Left cardiac atrium (tissue), 4 donors: Measurements from ENCODE around the gene C3orf20. TPM values are rescaled to one million over a fixed set of nuclear protein-coding genes. Genes with fewer than 3 reads are reported as not detected.
"Not testable (repeated sequence)": the region's sequence is repeated elsewhere in the genome, so short reads cannot be mapped to it uniquely, and the experiment has no call there.

Experiments
- ATAC-seq, 2 donors: fragments of 200-7000 bp; cut with Tn5 transposase; one replicate each; pipeline ENCODE4 v1.9.1; 2020; ENCODE audit warnings: mild to moderate bottlenecking in 2 of 2, moderate library complexity in 2 of 2
- DNase-seq: peaks from one replicate; pipeline ENCODE4 v3.0.0-alpha.2; 2020
- intact Hi-C, 2 donors: fragments of 100-400 bp; cut with DNase I; formaldehyde crosslinking; loops; one replicate each; pipeline versions ENCODE4 v1.14.1 to v1.15.1; 2022 to 2023
- total RNA-seq, 2 donors: library from RNA; stranded (reverse); fragmentation: NEBNext Ultra II Directional; extraction: Animal tissue kit (Norgen Biotek cat#: 25700); gene quantifications; one replicate each; pipeline ENCODE4 v1.2.1, GENCODE V29; 2021
- donor health status: DM: no; HTN: yes; CAD: no.
- donor health status: DM: no; HTN: yes; CAD: no; lungs with severe emphysema.
- donor health status: DM: yes; HTN: yes; CAD: no.
- donor health status: Dilated cardiomyopathy.

C3orf20 gene
- total RNA-seq, 2 donors from 2014 or later, result 0.10 TPM; not detected in 1

DNA sequence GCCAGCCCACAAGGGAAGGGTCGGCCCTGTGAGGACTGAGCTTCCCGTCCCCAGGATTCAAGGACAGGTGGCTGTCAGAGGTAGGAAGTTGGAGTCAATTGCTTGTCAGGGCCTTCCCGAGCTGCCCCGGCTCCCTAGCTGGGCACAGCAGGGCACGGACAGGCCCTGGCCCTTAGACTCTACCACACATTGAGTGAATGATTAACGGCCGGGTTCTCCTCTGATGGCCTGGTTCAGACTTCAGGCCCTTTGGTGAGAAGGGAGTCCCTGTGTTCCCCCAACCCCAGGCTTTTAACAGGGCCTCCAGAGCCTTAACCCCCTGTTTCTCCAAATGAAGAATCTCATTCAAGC lies 127.4 kb downstream of the C3orf20 start:
- intact Hi-C loops, result loop anchor here in 1 of 2 donors (5.0 kb wide), 1 partner anchor 60 kb away; no protein-coding TSS in a partner anchor
- ATAC-seq (no peak), DNase-seq (no peak)

DNA sequence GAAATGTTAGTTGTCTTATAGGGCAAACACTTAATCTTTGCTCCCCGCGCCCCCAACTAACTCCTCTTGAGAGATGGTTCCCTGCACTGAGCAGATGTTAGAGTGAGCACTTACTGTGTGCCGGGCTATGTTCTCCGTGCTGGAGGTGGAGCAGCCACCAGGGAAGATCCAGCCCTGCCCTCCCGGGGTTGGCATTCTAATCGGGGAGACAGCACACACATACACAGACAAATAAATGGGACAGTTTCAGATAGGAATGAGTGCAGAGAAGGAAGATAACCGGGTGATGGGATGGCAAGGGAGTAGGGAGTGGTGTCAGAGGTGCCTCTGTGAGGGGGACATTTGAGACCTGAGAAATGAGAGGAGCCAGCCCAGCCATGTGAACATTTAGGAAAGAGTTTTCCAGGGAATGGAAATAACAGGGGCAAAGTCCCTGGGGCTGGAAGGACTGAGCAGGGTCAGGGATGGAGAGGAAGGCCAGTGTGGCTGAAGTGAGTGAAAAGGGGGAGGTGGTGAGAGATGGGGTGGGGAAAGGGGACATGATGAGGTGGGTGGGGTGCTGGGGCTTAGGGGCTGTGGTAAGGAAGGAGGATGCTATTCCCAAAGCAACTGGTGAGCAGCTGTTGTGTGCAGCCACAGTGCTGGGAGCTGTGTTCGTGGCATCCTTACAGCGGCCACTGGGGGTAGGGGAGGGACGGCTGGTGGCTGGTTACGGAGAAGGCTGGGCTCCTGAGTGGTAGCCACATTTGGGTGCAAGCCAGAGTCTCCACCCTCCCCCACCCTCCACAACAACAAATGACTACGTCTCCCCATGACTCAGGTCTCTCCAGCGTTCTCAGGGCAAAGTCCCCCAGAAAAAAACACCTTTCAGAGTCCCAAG lies 128.4 kb downstream of the C3orf20 start:
- intact Hi-C loops, result loop anchor here in 1 of 2 donors (5.0 kb wide), 1 partner anchor 59 kb away; no protein-coding TSS in a partner anchor
- DNase-seq (peak; percentile 57), ATAC-seq (peak; percentile 48 to 66)

DNA sequence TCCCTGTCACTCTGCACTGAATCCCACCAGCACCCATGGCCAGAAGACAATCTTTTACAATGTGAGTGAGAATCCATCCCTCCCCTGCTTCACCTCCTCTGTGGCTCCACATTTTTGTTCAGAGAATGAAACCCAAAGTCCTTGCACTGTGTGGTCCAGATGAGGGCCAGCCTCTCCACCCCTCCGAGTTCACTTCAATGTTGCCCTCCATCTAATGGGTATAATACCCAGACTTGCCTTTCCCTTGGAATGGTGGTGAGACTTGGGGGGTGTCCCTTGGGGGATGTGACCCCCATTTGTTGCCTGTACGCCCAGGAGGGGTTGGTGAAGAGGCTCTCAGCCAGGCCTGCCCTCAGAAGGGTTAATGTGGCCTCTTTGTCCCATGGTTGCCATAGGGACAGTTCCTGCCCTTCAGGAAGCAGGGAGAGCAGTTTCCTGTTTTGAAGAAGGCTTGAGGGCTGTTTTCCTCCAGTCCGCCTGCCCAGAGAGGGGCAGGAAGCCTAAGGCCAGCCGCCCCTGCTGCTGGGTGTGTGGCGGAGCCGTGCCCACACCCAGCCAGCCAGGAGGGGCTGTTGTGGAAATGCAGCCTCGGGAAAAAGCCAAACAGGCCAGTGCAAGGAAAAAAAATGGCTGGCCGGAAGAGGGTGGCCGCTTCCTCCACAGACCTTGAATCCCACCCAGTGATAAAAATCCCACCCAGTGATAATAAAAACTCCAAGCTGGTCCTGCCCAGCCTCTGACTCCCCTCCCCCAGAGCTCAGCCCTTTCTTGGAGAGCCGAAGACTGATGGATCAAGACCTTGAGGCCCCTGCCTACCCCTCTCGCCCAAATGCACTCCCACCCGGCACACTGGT lies 129.3 kb downstream of the C3orf20 start:
- ATAC-seq, result peak; percentile 64 to 82
- intact Hi-C loops, result loop anchor here in 1 of 2 donors (5.0 kb wide), 1 partner anchor 58 kb away; no protein-coding TSS in a partner anchor
- DNase-seq, result peak; percentile 68

DNA sequence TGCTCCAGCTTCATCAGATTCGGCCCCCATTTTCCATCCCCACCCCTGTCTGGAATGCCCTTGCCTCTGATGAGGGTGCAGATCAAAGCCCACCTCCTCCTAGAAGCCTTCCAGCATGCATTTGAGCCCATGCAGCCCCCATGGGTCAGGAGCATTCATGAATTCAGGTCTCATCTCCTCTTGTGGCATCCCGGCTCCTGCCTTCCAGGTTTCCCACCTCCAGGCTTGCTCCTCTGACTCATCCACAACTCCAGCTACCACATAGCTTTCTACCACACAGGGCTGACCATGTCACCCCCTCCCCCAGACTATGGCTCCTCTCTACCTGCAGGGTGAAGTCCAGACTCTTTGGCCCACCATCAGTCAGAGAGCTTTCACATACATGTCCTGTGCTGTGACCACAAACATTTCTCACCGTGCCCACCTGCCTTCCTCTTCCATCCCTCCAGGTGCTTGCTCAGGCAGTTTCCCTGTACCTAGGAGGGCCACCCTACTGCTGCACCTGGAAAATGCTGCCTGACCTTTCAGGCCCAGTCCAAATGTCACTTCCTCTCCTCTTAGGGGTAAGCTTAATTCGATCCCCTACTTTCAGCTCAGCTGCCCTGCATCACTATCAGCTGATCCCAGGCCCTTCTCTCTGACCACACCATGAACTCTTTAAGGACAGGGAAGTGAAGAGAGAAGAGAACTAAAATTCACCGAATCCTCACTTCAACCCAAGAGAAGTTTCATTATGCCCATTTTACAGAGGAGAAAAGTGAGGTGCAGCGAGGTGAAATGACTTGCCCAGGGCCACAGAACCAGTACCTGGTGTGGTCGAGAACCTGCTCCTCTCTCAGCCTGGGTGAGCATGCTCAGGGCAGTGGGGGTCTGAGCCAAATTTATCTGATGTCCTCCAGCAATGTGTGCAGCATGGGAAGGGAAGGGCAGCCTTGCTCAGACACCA lies 130.2 kb downstream of the C3orf20 start:
- ATAC-seq (no peak), DNase-seq (no peak)
- intact Hi-C loops, result loop anchor here in 1 of 2 donors (5.0 kb wide), 1 partner anchor 57 kb away; no protein-coding TSS in a partner anchor

DNA sequence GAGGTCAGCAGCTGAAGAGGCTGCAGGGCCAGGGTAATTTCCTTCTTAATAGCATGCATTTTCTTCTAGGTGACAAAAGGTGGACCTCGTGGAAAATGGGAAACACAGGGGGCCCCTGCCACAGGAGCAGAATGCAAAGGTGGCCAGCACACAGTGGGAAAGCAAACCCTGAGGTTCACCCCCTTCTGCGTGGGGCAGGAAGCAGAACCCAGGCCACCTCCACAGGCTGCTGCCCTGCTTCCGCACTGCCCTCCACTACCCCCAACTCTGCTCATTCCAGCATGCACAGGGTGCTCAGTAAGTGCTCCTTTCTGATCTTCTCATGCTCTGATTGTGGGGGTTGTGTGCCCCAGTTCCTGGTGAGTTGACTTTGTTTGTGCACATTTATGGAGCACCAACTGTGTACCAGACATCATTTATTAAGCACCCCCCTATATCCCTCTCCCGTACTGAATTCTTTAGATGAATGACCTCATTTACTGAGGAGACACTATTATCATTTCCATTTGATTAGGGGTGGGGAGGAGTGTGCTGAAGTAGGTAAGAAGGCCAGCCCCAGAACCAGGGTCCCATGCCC lies 131.1 kb downstream of the C3orf20 start:
- ATAC-seq, result no peak
- intact Hi-C loops, result no loop called here

DNA sequence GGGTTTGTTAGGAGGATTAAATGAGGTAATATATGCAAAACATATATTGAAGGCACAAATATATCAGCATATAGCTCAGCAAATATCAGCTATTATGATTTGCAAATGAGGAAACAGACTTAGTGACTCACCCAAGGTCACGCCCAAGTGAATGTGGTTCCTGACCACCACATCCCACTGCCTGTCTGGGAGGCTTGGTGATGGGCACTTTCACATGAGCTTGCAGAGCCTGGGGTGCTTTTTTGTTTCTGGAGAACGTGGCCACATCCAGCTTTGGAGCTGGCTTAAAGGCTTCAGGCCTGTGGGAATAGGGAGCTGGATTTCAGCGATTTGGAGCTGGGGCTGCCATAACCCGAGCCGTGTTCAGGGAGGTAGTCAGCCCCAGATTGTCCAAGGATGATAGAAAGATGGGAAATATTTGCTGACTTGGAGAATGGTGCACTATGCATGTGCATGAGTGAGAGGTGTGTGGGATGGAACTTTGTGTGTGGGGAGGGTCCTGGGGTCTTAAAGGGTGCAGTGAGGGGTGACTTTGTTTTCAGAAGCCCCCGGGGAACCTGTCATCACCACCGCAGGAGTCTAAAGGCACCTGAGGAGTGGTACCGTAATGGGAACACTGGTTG lies 131.8 kb downstream of the C3orf20 start:
- intact Hi-C loops, result no loop called here
- DNase-seq (no peak), ATAC-seq (no peak)

More for the DNA sequence above, 131.1 kb downstream of the C3orf20 start:
- no peak for DNase-seq

DNA sequence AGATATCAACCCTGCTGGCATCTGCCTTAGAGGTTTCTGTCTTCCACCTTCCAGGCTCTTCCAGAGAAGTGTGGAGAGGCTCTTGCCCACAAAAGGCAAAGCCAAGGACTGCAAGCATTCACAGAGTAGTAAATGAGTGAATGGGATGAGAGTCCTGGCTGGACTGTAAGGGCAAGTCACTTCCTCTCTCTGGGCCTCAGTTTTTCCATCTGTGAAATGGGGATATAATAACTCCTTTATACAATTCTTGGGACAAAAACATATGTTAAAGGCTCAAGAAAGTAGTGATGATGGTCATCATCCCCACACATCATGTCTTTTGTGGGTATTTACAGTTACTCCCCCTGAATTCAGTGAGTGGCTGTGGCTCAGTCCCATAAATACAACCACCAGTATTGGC lies 133.1 kb downstream of the C3orf20 start:
- no peak for DNase-seq
- ATAC-seq, result no peak
- intact Hi-C loops, result no loop called here

DNA sequence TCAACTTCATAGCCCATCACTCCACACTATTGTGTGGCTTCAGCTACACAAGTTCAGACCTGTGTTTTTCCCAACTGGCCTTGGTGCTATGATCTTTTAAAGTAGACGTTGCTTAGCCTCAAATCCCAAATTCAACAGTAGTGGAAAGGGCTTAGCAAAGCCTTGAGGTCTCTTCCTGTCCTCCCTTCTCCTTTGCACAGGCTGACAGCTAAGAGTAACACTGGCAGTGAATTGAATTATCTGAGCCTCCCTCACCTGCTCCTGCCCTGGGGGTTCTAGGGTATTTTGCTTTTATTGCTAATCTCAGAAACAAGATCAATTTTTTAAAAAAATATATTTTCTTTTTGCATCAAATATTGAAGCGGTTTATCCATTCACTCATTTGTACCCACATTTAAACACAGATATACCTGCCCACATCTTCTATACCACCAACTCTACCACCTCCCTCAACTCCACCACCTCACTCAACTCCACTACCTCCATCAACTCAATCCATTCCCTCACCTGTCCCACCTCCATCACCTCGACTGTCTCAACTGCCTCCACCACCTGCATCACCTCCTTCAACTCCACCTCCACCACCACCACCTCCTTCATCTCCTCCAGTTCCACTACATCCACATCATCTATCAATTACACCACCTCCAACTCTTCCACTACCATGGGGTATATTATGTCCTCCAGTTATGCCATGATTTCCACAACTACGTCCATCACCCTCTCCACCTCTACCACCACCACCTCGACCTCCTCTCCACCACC lies 133.7 kb downstream of the C3orf20 start:
- intact Hi-C loops, result no loop called here

DNA sequence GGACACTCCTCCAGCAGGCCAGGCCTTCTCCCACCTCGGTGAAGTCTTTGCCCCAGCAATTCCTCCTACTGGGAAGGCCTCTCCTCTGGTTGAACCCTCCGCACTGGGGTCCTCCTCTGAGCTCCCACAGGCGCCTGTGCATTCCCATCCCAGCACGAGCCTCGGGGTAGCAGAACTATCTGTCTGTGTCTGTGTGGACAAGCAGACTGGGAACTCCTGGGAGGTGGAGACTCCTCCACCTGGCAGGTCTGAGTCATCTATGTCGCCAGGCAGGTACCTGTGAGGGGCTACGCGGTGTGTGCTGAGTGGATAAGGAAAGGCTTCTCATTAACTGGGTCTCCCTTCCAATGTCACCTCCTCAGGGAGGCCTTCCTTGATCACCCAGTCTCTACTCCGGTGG lies 134.7 kb downstream of the C3orf20 start:
- intact Hi-C loops, ATAC-seq, DNase-seq: not testable (repeated sequence)

More for the DNA sequence above, 133.7 kb downstream of the C3orf20 start:
- DNase-seq (no peak), ATAC-seq (no peak)

DNA sequence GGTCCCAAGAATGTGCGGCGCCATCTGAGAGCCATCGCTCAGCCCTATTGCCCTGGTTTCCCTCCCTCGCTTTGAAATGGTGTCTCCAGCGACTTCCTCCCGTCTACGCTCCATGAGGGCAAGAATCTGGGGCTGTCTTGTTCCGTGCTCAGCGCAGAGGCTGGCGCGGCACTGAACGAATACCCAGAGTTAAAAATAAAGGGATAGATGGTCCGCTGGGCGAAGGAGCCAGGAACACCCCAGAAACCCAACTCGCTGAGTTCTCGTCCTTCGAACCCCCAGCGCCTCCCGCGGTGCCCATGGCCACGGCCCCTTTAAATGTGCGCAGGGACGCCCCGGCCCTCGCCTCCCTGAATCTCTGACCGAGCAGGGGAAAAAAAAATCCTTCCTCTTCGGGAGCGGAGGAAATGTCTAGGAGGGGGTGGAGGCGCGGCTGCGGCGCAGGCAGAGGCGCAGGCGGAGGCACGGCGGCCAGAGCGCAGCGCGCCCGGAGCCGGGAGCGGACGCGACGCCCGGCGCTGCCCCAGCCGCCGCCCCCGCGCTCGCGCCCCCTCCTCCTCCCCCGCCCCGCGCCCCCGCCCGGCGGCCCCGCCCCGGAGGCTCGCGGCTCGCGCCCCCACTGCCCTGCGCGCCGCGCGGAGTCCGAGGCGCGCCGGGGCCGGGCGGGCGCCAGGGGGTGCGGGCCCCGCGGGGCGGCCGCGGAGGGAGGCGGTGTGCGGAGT lies 135.3 kb downstream of the C3orf20 start:
- intact Hi-C loops, result no loop called here
- DNase-seq, result peak; percentile 79
- ATAC-seq, result peak; percentile 56 to 66

DNA sequence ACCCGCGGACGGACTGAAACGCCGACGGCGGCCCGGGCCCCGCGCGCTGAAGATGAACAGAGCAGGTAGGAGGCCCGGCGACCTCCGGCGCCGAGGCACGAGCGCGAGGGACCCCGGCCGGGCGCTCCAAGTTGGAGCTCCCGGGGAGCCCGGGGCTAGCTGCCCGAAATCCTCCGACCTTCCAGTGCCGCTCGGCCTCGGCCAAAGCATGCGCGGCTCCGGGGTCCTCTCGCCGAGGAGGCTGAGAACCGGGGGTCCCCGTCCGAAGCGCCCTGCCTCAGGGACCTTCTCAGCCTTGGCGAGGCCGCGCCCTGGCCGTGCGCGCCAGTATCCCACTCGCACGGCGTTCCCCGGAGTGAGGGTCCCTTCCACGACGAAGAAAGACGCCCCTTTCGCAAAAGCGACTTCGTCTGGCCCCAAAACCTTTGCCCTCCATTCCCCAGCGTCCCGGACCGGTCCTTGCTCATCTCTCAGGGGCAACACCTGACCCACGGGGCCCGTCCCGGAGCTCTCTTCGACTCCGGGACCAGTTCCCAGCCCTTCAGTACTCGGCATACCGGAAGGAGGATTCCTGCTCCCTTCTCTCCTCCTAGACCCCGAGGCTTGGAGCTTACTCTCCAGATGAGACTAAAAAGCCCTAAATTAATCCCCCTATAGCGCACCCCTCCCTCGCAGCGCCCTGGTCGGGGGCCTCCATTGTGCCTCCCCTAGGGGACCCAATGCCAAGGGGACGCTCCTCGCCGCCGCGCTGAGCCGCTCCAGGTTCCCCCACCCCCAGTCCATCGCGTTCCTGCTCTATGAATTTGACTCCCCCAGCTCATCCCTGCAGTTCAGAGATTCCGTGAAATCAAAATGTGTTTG lies 136.1 kb downstream of the C3orf20 start:
- intact Hi-C loops, result no loop called here
- DNase-seq, result no peak
- ATAC-seq, result peak; percentile 27 to 32

DNA sequence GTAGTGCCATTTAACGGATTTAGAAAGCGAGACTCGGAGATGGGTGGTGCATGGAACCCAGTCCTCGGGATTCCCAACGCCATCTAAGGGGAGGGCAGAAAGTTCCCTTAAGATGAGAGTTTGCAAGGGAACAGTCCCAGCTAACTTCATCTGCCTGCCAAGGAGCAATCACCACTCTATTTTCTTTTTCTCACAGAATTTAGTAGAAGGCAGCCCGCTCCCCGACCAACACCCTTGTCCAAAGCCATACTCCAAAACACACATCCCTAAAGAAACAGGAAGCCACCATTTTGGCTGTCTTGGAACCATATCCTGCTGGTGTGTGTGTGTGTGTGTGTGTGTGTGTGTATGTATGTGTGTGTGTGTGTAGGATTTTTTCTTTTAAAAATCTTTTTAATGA lies 136.7 kb downstream of the C3orf20 start:
- intact Hi-C loops, result loop anchor here in 1 of 2 donors (1.0 kb wide), 1 partner anchor 37 kb away; no protein-coding TSS in a partner anchor
- DNase-seq (no peak), ATAC-seq (peak; percentile 24 to 43)

DNA sequence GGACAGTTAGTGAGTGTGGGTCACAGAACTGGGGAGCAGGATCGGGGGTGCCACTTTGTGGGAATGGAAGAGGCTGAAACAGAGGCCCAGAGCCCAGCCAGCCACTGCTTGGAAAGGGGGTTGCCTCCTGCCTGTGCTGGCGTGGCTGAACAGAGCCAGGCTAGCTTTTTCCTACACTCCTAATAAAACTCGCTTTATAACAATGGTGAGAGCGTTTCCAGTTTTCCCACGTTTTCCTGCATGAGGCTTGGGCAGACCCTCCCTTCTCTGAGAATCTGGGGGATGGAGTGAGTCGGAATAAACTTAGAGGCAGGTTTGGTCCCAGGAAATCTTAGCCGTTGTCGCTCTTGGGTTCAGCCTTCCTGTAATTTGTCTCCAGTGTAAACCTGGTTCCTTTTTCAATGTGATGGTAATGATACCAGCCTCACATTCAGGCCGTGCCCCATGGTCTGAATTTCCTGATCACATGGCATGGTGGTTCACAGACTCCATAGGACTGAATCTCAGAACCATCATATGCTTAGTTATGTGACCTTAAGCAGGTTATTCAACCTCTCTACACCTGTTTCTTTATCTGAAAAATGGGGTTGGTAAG lies 137.4 kb downstream of the C3orf20 start:
- ATAC-seq (no peak), DNase-seq (no peak)
- intact Hi-C loops, result loop anchor here in 1 of 2 donors (1.0 kb wide), 1 partner anchor 36 kb away; no protein-coding TSS in a partner anchor

DNA sequence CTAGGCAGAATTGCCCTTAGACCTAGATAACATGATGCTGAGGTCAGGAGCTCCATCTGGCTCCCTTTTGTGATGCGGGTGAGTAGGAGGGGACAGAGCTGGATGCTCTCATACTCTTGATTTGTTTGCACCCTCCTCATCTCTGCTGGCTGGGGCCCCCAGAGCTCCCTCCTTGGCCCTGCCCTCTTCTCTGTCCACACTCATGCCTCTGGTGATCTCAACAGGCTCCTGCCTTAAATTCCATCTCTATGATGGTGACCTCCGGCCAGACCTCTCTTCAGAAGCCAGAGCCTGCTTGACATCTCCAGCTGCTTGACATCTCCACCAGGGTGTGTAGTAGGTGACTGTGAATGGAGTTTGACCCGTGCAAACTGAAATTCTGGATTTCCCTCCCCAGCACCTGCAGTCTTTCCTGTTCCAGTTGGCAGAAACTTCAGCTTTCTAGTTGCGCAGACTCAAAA lies 139.5 kb downstream of the C3orf20 start:
- DNase-seq (no peak), ATAC-seq (no peak)
- intact Hi-C loops, result no loop called here

DNA sequence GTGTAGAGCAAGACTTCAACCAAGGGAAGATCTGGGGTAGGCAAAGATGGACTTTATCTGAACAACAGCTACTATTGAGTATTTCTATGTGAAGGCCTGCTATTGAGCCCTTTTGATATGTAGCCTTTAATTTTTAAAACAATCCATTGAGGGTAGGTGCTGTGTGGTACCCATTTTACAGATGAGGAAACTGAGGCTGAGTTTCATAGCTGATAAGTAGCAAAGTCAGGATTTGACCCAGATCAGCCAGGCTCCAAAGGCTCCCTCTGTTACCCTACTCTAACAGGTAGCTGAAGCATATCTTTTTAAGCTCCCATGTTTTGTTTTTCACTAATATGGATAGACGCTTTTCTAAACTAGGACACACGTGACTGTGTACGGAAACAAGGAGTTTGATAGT lies 141.4 kb downstream of the C3orf20 start:
- DNase-seq (no peak), ATAC-seq (no peak)
- intact Hi-C loops, result no loop called here
